G401 (cell line): ENCODE results near the gene CAPSL. TPM values are rescaled to one million over a fixed set of nuclear protein-coding genes. Genes with fewer than 3 reads are reported as not detected.
"Not testable (repeated sequence)": the region's sequence is repeated elsewhere in the genome, so short reads cannot be mapped to it uniquely, and the experiment has no call there.

Experiments used
- DNase-seq: peaks from one replicate; pipeline ENCODE4 v3.0.0-alpha.2; 2015; ENCODE audit warnings: low spot score
- in situ Hi-C: cut with HindIII; loops from 2 replicates; pipeline ENCODE4 v1.10.0; 2016; ENCODE audit warnings: low sequenced_read_pairs, mixed read lengths
- total RNA-seq: library from RNA; depleted of rRNA; stranded (reverse); fragments of >200 nt; shearing (Covaris generic); gene quantifications from 2 replicates; pipeline ENCODE4 v1.2.3, GENCODE V29; 2014; rRNA removed

The CAPSL gene
- not detected in 2 replicates for total RNA-seq

- in situ Hi-C loops, result no loop called here
- DNase-seq, result peak; percentile 25
These were observed at the start of gene CAPSL for GRCh38 chr5:35938568-35939227. CAPSL (minus strand) TSS chr5:35938622; CDS start chr5:35921120, 17,502 bp downstream.

GRCh38 chr5:35987776-35988175 lies 49.4 kb upstream of the CAPSL start:
- no peak for DNase-seq
- in situ Hi-C loops, result no loop called here

- in situ Hi-C loops, result no loop called here
- no peak for DNase-seq
These were observed 41.3 kb upstream of the CAPSL start for GRCh38 chr5:35979715-35980114.

GRCh38 chr5:35976859-35977258 lies 38.4 kb upstream of the CAPSL start:
- DNase-seq, in situ Hi-C loops: not testable (repeated sequence)

- DNase-seq, result no peak
- in situ Hi-C loops, result no loop called here
These were observed 36.1 kb upstream of the CAPSL start for GRCh38 chr5:35974570-35974969.

- DNase-seq, result no peak
- in situ Hi-C loops, result no loop called here
These were observed 33.4 kb upstream of the CAPSL start for GRCh38 chr5:35971878-35972210.

GRCh38 chr5:35971186-35971877 lies 32.9 kb upstream of the CAPSL start:
- in situ Hi-C loops, result no loop called here
- DNase-seq, result no peak

- in situ Hi-C loops, result no loop called here
- no peak for DNase-seq
These were observed 25.0 kb upstream of the CAPSL start for GRCh38 chr5:35963381-35963843.

- no peak for DNase-seq
- in situ Hi-C loops, result no loop called here
These were observed 21.9 kb upstream of the CAPSL start for GRCh38 chr5:35960328-35960727.

GRCh38 chr5:35956429-35956828 lies 18.0 kb upstream of the CAPSL start:
- in situ Hi-C loops, result no loop called here
- no peak for DNase-seq

GRCh38 chr5:35954175-35954574 lies 15.8 kb upstream of the CAPSL start:
- DNase-seq, result no peak
- in situ Hi-C loops, result no loop called here

- in situ Hi-C loops, result no loop called here
- no peak for DNase-seq
These were observed 8.7 kb upstream of the CAPSL start for GRCh38 chr5:35947085-35947484.

GRCh38 chr5:35939639-35940038 lies 1.2 kb upstream of the CAPSL start:
- in situ Hi-C loops, result no loop called here
- DNase-seq, result no peak

GRCh38 chr5:35926389-35927051 lies 11.9 kb downstream of the CAPSL start:
- in situ Hi-C loops, result no loop called here
- DNase-seq, result peak; percentile 42

- in situ Hi-C loops, result no loop called here
- DNase-seq, result peak; percentile 22
These were observed 13.3 kb downstream of the CAPSL start for GRCh38 chr5:35924950-35925722.

- in situ Hi-C loops, result no loop called here
- DNase-seq, result no peak
These were observed 14.1 kb downstream of the CAPSL start for GRCh38 chr5:35924122-35924949.

- no peak for DNase-seq
- in situ Hi-C loops, result no loop called here
These were observed 16.0 kb downstream of the CAPSL start for GRCh38 chr5:35922468-35922867.

- in situ Hi-C loops, result no loop called here
- no peak for DNase-seq
These were observed 16.5 kb downstream of the CAPSL start for GRCh38 chr5:35921930-35922329.

- DNase-seq, result no peak
These were observed 17.5 kb downstream of the CAPSL start for GRCh38 chr5:35920890-35921289.

More at GRCh38 chr5:35920890-35921289, 17.5 kb downstream of the CAPSL start:
- in situ Hi-C loops, result no loop called here
